ENCODE data around the gene HHATL.

GRCh38 chr3:42721690-42722089, 19.1 kb upstream of the HHATL start:
- TF ChIP-seq REST (IDR thresholded peaks at IDR 0.05; ENCODE audit: low read depth) (no peak), CREB1 (IDR thresholded peaks at IDR 0.05; ENCODE audit: low read depth) (no peak), TAF1 (IDR thresholded peaks at IDR 0.05; ENCODE audit: low read depth) (no peak), FOXM1 (IDR thresholded peaks at IDR 0.05; ENCODE audit: borderline replicate concordance, low read depth) (no peak), RAD21 (IDR thresholded peaks at IDR 0.05; ENCODE audit: low read depth) (no peak), CEBPB (IDR thresholded peaks at IDR 0.05) (no peak), ZBTB7A (IDR thresholded peaks at IDR 0.05; ENCODE audit: low read depth) (no peak), TEAD4 (IDR thresholded peaks at IDR 0.05) (no peak)

All from Ishikawa (cell line).